Measurements from ENCODE around the gene ADAMTS3. TPM values are rescaled to one million over a fixed set of nuclear protein-coding genes. Genes with fewer than 3 reads are reported as not detected.

Gene ADAMTS3
- total and polyA plus RNA-seq, 8 donors = 0.08 to 0.47 (median 0.15) TPM

DNA sequence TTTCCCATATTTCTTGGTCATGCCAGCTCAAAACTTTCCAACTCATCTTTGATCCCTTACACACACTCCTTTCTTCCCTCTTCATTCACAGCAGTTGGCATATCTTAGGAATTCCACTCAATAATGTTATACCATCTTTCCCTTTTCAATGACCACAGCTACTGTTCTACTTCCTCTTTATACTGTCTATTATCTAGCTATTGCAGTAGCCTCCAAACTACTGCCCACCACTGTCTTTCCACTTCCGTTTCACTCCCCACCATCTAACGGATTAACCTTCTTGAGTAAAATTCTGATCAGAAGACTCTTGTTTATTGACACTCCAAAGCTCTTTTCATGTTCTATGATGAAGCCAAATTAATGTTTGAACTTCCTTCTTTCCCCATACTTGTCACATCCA, 55.8 kb downstream of the ADAMTS3 start:
- no peak for FAIRE-seq
- 68 to 73% methylated on average over 2 of the region's 2 CpGs for WGBS, 2 donors
- H3K27me3 ChIP-seq = no peaks in the 10 kb centered on the region
- no peaks in the 10 kb centered on the region for H3K9me3 ChIP-seq
- H3K36me3 ChIP-seq = no peaks in the 10 kb centered on the region
- H3K4me3 ChIP-seq = no peak overlapping the region
- DNase-seq = no peak
- ATAC-seq = no peak
- intact Hi-C loops (cut with DNase I) = no loop called here
- H3K27ac ChIP-seq = no peak overlapping the region
- TF ChIP-seq, protein P1, sequence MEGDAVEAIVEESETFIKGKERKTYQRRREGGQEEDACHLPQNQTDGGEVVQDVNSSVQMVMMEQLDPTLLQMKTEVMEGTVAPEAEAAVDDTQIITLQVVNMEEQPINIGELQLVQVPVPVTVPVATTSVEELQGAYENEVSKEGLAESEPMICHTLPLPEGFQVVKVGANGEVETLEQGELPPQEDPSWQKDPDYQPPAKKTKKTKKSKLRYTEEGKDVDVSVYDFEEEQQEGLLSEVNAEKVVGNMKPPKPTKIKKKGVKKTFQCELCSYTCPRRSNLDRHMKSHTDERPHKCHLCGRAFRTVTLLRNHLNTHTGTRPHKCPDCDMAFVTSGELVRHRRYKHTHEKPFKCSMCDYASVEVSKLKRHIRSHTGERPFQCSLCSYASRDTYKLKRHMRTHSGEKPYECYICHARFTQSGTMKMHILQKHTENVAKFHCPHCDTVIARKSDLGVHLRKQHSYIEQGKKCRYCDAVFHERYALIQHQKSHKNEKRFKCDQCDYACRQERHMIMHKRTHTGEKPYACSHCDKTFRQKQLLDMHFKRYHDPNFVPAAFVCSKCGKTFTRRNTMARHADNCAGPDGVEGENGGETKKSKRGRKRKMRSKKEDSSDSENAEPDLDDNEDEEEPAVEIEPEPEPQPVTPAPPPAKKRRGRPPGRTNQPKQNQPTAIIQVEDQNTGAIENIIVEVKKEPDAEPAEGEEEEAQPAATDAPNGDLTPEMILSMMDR (IDR thresholded peaks at IDR 0.05) = no peak
- no peaks in the 10 kb centered on the region for H3K4me1 ChIP-seq

DNA sequence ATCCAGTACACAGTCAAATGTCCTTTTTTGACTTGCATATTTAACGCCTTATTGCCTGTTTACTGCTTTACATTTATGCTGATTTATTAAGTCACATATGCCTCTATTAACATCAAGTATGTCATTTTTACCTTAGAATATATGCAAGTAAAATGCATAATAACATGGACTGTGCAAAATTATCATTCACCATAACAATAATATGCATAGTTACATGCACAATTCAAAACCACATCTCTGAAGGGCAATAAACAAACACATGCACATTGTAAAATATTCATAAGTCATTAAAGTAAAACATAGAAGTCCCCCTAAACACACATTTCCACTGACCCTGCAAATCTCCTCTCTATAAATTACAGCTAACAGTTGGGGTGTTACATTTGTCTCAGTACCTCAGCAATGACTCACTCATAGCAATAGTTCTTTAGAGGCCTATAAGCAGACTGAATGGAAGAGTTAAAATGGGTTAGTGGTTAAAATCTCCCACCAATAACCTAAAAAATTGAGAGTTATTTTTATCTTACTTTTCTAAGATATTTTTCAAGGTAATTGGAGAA, 61.1 kb downstream of the ADAMTS3 start:
- H3K27me3 ChIP-seq = no peaks in the 10 kb centered on the region
- no peak overlapping the region for H3K4me3 ChIP-seq
- H3K36me3 ChIP-seq = no peaks in the 10 kb centered on the region
- 73 to 93% methylated on average over 1 of the region's 1 CpG for WGBS, 2 donors
- FAIRE-seq = no peak
- intact Hi-C loops (cut with DNase I) = no loop called here
- ATAC-seq = no peak
- H3K9me3 ChIP-seq = no peaks in the 10 kb centered on the region
- TF ChIP-seq, protein P1 (IDR thresholded peaks at IDR 0.05) = no peak
- H3K27ac ChIP-seq = no peak overlapping the region
- H3K4me1 ChIP-seq = no peaks in the 10 kb centered on the region
- DNase-seq = no peak

DNA sequence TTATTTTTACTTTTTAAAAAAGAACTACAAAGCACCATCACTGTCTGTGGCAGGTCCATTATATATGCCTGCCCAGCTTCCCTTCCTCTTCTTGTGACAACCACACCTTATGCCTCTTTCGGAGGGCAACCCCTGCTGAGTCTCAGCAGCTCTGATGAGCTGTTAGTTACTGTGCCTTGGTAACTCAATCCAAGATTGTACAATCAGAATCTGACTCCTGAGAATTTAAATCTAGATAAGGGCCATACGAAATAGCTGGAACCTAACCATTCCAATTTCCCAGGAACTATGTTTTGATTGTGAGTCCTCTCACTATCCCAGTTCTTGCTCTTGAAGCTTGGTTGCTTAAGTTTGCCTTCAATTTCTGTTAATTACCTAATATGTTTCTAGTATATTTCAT, 61.9 kb downstream of the ADAMTS3 start:
- Histone ChIP-seq H3K9me3 (no peaks in the 10 kb centered on the region), H3K4me1 (no peaks in the 10 kb centered on the region), H3K27me3 (no peaks in the 10 kb centered on the region), H3K27ac (no peak overlapping the region), H3K4me3 (no peak overlapping the region), H3K36me3 (no peaks in the 10 kb centered on the region)
- ATAC-seq = no peak
- no peak for DNase-seq
- TF ChIP-seq, protein P1 (IDR thresholded peaks at IDR 0.05) = no peak
- no peak for FAIRE-seq
- WGBS, 2 donors = 49 to 52% methylated on average over 2 of the region's 2 CpGs
- intact Hi-C loops (cut with DNase I) = no loop called here

DNA sequence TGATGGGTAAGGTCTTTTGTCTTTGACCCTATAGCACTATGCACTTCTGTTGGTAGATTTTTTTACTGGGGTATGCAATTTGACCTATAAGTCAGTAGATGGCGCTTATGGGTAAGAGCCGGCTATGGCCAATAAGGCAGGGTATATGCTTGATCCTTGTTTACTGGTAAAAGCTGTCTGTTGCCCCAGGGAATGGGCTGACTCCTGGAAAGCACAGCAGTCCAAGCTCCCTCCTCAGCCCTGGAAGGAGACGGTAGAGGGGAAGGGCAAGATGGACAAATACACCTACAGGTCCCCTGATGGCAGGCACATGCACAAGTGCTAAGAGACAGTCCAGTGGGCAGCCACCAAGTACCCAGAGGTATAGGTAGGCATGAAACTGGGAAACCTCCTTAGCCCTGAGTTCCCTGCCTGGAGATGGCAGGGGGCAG, 63.7 kb downstream of the ADAMTS3 start:
- TF ChIP-seq, protein P1 (IDR thresholded peaks at IDR 0.05) = peak; percentile 25 to 43 (median 40)
- Histone ChIP-seq H3K9me3 (no peaks in the 10 kb centered on the region), H3K27me3 (no peaks in the 10 kb centered on the region), H3K36me3 (no peaks in the 10 kb centered on the region), H3K4me1 (no peaks in the 10 kb centered on the region), H3K27ac (no peak overlapping the region), H3K4me3 (no peak overlapping the region)
- intact Hi-C loops (cut with DNase I) = no loop called here
- 1 to 3% methylated on average over 3 of the region's 3 CpGs for WGBS, 2 donors
- no peak for FAIRE-seq
- DNase-seq = peak in 1 of 6 donors; percentile 15
- ATAC-seq = peak; percentile 53 to 87 (median 77)

DNA sequence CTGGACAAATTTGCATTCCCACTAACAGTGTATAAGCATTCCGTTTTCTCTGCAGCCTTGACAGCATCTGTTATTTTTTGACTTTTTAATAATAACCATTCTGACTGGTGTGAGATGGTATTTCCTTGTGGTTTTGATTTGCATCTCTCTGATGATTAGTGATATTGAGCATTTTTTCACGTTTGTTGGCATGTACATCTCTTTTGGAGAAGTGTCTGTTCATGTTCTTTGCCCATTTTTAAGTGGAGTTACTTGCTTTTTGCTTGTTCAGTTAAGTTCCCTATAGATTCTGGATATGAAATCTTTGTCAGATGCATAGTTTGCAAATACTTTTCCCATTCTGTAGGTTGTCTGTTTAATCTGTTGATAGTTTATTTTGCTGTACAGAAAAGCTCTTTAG, 68.8 kb downstream of the ADAMTS3 start:
- Histone ChIP-seq H3K27ac (no peak overlapping the region), H3K4me1 (no peaks in the 10 kb centered on the region), H3K4me3 (no peak overlapping the region), H3K27me3 (no peaks in the 10 kb centered on the region), H3K36me3 (no peaks in the 10 kb centered on the region), H3K9me3 (no peaks in the 10 kb centered on the region)
- DNase-seq (no peak), ATAC-seq (no peak), FAIRE-seq (no peak)
- TF ChIP-seq, protein P1 (IDR thresholded peaks at IDR 0.05) = no peak
- intact Hi-C loops (cut with DNase I) = no loop called here
- WGBS, 2 donors = 40 to 59% methylated on average over 2 of the region's 2 CpGs
